NCI-H1417 (cell line): Measurements from ENCODE around the gene PLA2G12A.
A peak's percentile ranks its signal among the peaks of the same experiment; 100 is the strongest.
"Not testable (repeated sequence)": the region's sequence is repeated elsewhere in the genome, so short reads cannot be mapped to it uniquely, and the experiment has no call there.

ENCODE experiments used
- DNase-seq, 3 experiments: peaks; one replicate each; lab custom pipeline; 2025; lab: John Stamatoyannopoulos, UW

Gene PLA2G12A

GRCh38 chr4:109678925-109679324, 50.9 kb downstream of the PLA2G12A start:
- not testable (repeated sequence) for DNase-seq

DNA sequence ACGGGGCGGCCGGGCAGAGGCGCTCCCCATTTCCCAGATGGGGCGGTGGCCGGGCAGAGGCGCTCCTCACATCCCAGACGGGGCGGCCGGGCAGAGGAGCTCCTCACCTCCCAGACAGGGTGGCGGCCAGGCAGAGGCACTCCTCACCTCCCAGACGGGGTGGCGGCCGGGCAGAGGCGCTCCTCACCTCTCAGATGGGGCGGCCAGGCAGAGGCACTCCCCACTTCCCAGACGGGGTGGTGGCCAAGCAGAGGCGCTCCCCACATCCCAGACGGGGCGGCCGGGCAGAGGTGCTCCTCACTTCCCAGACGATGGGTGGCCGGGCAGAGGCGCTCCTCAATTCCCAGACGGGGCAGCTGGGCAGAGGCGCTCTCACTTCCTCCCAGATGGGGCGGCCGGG, 51.4 kb downstream of the PLA2G12A start:
- not testable (repeated sequence) for DNase-seq

- no peak for DNase-seq
Measured at GRCh38 chr4:109676886-109677285, 53.0 kb downstream of the PLA2G12A start.

- DNase-seq, result no peak
Measured at GRCh38 chr4:109675843-109676242, 54.0 kb downstream of the PLA2G12A start.

GRCh38 chr4:109675181-109675580, 54.7 kb downstream of the PLA2G12A start:
- no peak for DNase-seq

DNA sequence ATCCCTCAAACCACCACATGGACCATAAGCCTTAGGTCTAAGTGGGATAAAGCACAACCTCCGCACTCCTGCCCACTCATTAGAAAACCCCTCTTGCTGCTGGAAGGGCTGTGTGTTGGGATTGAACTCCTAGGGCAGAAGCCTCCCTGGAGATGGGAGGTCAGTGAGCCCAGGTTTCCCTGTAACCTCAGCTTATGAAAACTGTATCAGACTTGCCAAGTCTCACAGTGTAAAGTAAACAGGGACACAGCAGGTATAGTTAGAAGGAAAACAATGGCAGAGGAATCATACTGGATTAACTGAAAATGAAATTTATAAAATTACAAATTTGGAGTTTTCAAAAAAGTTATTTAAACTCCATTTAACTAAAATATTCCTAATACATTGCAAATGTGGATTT, 56.6 kb downstream of the PLA2G12A start:
- DNase-seq, result no peak

GRCh38 chr4:109672169-109672930, 57.5 kb downstream of the PLA2G12A start:
- DNase-seq, result no peak

- no peak for DNase-seq
Measured at GRCh38 chr4:109671350-109671749, 58.5 kb downstream of the PLA2G12A start.

DNA sequence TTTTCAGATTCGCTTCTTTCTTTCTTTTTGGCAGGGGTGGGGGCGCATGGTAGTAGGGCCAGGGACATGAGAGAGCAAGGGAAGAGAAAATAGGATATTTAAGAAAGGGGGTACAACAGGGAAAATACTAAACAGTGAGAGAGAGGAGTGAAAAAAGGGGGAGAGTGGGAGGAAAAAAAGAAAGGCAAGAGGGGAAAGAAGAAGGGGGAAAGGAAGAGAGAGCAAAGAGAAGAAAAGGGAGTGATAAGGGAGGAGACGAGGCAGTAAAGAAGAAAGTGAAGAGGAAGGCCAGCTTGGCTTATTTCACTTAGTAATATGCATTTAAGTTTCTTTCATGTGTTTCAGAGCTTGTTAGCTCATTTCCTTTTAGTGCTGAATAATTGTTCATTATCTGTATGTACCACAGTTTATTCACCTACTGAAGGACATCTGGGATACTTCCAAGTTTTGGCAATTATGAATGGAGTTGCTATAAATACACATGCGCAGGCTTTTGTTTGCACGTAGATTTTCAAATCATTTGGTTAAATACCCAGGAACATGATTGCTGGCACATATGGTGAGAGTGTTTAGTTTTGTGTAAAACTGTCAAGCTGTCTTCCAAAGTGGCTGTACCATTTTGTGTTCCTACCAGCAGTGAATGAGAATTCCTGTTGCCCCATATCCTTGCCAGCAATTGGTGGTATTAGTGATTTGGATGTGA, 63.9 kb downstream of the PLA2G12A start:
- DNase-seq, result peak in 2 of 3 experiments; percentile 4 to 57

GRCh38 chr4:109662771-109663170, 67.1 kb downstream of the PLA2G12A start:
- DNase-seq, result no peak

DNA sequence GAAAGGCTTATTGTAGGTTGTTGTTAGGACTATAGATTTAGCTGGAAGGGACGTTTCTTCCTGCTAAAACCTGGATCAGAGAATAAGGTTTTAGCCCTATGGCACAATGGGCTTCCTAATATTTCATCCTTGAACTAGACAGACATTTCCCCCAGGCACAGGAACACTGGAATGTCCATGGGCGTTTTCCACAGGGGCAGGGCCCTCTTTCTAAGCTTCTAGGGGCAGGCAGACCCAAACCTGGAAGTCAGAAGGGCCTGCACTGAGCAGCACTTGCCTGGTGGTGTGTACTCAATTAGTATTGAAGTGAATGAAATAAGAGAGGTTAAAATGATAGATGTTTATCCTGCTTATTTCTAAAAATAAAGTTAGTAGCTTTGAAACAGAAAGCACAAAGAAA, 67.8 kb downstream of the PLA2G12A start:
- DNase-seq, result no peak
